GM20000 (cell line): ENCODE measurements around the gene AQP12B.

Experiments used
- DNase-seq: peaks from one replicate; pipeline ENCODE4 v3.0.0; 2012; ENCODE audit warnings: low spot score
- TF ChIP-seq, protein P1 (sequence below): IDR thresholded peaks from 2 replicates; pipeline ENCODE4 v1.5.1; 2012; ENCODE audit warnings: mild to moderate bottlenecking, control low read depth; ENCODE audit errors: extremely low read depth, missing control alignments

Gene AQP12B

DNA sequence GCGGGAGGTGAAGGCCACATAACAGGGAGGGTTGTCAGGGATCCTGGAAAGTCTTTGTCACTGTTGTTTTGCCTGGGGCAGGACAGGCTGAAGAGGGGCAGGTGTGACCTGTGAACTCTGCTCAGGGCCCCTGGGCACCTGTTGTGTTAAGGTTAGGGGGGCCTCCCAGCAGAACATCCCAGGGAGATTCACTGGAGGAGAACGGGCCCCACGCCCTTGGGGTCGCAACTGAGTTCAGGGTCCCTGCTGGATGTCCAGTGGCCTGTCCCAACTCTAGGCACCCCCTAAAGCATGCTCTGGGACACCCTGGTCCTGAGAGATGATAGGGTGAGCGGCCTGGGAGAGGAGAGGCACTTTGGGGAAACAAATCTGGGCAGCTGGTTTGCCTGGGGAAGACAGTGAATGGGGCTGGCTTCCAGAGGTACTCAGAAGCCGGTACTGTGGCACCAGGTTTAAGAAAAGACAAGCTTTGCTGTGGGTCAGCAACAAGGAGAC lies 34.5 kb downstream of the AQP12B start:
- no peak for DNase-seq
- TF ChIP-seq, protein P1, sequence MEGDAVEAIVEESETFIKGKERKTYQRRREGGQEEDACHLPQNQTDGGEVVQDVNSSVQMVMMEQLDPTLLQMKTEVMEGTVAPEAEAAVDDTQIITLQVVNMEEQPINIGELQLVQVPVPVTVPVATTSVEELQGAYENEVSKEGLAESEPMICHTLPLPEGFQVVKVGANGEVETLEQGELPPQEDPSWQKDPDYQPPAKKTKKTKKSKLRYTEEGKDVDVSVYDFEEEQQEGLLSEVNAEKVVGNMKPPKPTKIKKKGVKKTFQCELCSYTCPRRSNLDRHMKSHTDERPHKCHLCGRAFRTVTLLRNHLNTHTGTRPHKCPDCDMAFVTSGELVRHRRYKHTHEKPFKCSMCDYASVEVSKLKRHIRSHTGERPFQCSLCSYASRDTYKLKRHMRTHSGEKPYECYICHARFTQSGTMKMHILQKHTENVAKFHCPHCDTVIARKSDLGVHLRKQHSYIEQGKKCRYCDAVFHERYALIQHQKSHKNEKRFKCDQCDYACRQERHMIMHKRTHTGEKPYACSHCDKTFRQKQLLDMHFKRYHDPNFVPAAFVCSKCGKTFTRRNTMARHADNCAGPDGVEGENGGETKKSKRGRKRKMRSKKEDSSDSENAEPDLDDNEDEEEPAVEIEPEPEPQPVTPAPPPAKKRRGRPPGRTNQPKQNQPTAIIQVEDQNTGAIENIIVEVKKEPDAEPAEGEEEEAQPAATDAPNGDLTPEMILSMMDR: no peak

DNA sequence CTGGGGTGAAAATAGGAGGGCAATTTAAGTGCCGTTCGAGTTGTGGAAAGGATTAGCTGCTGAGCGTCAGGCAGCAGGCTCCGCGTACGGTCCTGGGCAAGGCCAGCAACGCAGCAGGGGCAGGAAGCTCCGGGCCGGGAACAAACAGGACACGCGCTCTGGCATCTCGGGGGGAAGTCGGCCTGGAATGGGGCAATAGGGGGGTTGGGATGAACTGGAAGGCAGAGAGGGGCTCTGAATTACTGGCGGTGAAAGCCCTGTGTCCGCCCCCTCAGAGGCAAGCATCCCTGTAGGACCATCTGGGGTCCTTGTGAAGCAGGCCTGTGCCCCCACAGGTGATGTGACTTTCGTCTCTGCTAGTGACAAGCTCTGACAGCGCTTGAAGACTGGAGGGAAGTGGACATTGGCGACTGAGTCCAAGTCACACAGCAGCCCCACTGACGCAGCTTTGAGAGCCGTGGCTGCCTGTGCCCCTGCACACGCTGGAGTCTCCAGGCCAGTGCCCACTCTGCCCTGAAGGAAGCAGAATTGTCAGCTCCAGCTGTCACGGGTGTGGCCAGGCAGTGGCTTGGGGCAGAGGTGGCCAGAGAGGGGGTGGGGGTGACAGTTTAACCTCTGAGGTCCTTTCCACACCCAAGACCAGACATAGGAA lies 35.1 kb downstream of the AQP12B start:
- no peak for DNase-seq
- TF ChIP-seq, protein P1: no peak

DNA sequence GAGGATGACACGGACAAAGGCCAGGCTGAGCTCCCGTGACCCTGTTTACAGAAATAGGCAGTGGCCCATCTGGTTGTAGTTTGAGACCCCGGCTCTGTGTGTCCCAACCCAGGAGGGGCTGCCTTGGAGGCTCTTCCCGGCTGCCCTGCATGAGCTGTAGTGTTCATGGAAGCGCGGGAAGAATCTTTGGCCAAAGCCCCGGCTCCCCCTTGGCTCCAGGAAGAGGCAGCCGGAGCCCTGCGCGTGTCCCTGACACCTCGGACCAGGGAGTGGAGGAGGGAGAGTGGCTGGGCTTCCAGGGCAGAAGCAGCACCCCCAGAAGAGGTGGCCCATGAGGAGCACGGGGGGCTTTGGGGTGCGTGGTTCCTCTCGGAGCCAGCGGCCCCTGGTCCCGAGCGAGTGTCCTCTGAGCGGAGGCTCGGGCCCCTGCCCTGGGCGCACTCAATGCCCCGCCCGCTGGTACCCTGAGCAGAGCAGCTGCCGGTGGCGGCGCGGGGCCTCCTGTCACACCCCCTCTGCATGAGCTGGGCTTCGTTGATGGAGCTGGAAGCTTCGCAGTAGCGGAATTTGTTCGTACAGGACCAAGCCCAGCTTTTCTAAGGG lies 35.7 kb downstream of the AQP12B start:
- DNase-seq: no peak
- TF ChIP-seq, protein P1: no peak

DNA sequence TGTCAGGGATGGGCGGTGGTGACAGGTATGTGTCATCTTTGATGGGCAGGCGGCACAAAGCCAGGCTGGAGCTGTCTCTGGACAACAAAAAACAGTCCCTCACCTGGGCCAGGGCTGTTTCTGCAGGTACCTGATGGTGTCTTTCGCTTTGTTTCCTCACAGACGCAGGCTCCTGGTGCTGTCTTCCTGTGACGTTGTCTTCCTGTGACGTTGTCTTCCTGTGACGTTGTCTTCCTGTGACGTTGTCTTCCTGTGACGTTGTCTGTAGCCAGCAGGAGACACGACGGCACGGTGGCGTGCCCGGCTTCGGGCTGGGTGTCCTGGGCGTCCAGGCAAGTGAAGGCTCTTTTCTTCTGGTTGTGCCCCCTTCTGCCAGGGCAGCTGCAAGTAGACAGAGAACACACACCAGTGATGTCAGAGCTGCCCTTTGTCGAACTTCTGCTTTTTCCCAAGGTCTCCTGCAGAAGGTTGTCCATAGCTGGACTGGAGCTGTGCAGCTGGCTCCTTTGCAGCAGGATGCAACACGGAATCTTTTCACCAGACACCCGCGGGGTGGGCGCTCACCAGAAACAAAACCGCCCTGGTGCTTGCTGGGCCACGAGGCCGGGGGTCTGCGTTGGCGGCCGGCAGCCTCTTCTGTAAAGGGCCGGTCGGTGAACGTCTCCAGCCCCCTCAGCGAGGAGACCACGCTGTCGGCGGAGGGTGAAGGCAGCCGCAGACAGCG lies 36.3 kb downstream of the AQP12B start:
- TF ChIP-seq, protein P1: no peak
- no peak for DNase-seq

DNA sequence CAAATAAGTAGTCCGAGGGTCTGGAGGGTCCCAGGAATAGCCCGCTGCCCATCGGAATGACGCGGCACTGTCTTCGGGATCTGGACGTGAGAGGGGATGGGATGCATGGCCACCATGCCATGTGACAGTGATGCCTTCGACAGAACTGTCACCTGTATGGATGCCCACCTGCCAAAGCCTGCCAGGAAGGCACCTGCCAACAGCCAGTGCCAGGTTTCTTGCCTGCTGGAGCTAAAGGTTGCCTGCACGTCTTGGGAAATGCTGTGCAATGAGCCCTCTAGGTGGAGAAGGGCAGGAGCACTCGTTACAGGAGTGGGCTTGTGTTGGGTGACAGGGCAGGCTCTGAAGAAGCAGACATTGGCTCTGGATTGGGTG lies 36.9 kb downstream of the AQP12B start:
- TF ChIP-seq, protein P1: no peak
- peak; percentile 29 for DNase-seq

DNA sequence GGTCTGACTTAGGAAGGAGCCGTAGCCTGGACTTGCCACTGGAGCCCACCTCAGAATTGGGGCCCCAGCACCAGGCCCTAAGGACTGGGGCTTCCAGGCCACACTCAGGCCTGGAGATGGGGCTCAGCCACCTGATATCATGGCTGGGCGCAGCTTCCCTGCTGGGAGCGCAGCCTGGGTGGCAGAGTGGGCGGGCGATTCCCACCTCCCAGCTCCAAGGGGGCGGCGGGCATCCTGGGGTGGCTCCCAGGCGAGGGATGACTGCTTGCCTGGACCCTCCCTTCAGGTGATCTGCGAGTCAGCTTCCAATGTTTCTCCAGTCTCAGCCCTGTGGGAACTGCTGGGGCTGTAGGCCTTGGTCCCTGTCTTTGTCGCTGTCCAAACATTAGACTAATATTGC lies 37.3 kb downstream of the AQP12B start:
- no peak for DNase-seq
- TF ChIP-seq, protein P1: no peak

DNA sequence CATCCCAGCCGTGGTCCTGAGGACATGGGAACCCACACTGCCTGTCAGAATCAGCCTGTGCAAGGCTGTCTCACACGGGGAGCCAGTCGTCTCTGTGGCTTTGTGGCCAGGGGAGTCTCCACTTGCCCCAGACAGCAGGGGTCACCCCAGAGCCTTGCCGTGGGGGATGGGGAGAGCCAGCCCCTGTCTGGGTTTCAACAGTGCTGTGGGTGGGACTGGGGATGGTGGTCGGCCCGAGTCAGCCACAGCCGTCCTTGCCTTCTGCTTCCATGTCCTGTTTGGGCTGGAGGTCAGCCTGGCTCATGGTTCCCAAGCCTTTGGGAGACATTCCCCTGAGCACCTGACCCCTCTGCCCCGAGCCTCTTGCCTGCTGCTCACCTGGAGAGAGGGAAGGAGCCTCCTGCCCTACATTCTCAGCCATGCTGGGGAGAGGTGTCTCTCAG lies 37.8 kb downstream of the AQP12B start:
- DNase-seq: peak; percentile 28
- TF ChIP-seq, protein P1: no peak
